ENCODE measurements around the gene FGD5. TPM values are rescaled to one million over a fixed set of nuclear protein-coding genes. Genes with fewer than 3 reads are reported as not detected.

The FGD5 gene
- total and polyA plus RNA-seq, 3 donors from 2014 or later = 14.4 to 17.8 (median 15.6) TPM

DNA sequence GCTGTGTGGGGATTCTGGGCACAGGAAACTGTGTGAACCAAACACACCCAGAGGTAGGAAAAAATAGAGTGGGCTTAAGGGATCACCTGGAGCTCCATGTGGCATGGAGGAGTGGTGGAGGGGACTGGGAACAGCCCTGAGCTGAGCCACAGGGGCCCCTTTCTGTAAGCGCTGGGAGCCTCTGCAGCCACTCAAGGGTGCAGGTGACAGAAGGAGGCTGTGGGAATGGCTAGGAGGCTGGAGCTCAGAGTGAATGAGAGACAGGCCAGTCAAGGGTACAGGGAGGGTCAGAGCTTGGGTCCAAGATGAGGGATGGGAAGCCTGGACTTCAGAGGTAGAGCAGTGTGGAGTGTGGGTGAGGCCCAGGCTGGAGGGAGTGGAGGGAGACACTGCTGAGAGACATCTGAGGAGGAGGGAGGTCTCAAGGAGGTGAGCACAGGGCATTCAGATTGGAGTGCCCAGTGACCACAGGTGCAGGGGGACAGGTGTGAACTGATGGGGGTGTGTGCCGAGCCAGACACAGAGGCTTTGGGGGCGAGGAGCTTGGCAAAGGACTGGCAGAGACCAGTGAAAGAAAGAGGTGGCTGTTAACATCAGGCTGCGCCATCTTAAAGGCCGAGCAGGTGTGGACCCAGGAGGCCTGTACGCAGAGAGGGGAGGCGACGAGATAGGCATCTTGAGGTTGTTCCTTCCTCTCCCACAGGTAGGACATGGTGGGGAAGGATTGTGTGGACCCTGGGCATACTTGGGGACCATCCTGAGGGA is 56.8 kb downstream of the FGD5 start:
- Histone ChIP-seq H3K36me3 (ENCODE audit: low read depth, missing control alignments) (no peaks in the 10 kb centered on the region), H3K27ac (no peak overlapping the region), H3K9me3 (no peaks in the 10 kb centered on the region), H3K27me3 (no peaks in the 10 kb centered on the region), H3K4me3 (no peak overlapping the region), H3K4me1 (no peaks in the 10 kb centered on the region)
- intact Hi-C loops (cut with DNase I; ENCODE audit: low total_unique reads) = no loop called here
- no peak for DNase-seq
- 93 to 95% methylated on average over 8 of the region's 8 CpGs for WGBS, 2 donors
- TF ChIP-seq CTCF (IDR thresholded peaks at IDR 0.05) = no peak
- TF ChIP-seq POLR2A (IDR thresholded peaks at IDR 0.05) = no peak

- Histone ChIP-seq H3K36me3 (ENCODE audit: low read depth, missing control alignments) (no peaks in the 10 kb centered on the region), H3K27me3 (no peaks in the 10 kb centered on the region), H3K4me3 (no peak overlapping the region), H3K9me3 (no peaks in the 10 kb centered on the region), H3K4me1 (no peaks in the 10 kb centered on the region), H3K27ac (no peak overlapping the region)
- no peak for DNase-seq
- TF ChIP-seq POLR2A (IDR thresholded peaks at IDR 0.05) (no peak), CTCF (IDR thresholded peaks at IDR 0.05) (no peak)
- WGBS, 2 donors = 62 to 70% methylated on average over 11 to 12 of the region's 12 CpGs
- intact Hi-C loops (cut with DNase I; ENCODE audit: low total_unique reads) = no loop called here
These were observed 58.2 kb downstream of the FGD5 start for GRCh38 chr3:14876921-14877333.

DNA sequence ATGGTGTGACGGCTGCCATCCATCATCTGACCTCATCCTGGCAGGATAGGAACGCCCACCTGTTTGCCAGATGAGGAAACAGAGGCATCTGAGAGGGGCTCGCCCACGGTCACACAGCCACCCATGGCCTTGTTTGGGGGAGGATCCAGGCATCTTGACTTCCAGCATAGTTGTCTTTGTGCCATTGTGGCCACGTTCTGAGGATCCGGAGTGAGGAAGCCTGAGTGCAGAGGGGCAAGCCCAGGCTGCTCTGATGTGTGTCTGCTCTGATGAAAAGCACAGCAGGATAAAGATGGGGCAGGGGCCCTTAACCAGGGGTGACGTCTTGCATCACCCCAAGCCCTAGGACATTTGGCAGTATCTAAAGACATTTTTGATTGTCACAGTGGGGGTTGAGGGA is 58.7 kb downstream of the FGD5 start:
- no peaks in the 10 kb centered on the region for H3K4me1 ChIP-seq
- TF ChIP-seq CTCF (IDR thresholded peaks at IDR 0.05) = no peak
- no peak for TF ChIP-seq POLR2A (IDR thresholded peaks at IDR 0.05)
- no peak overlapping the region for H3K4me3 ChIP-seq
- H3K27ac ChIP-seq = no peak overlapping the region
- no peak for DNase-seq
- no peaks in the 10 kb centered on the region for H3K27me3 ChIP-seq
- WGBS, 2 donors = 74 to 77% methylated on average over 6 to 7 of the region's 7 CpGs
- no peaks in the 10 kb centered on the region for H3K36me3 ChIP-seq (ENCODE audit: low read depth, missing control alignments)
- no peaks in the 10 kb centered on the region for H3K9me3 ChIP-seq
- intact Hi-C loops (cut with DNase I; ENCODE audit: low total_unique reads) = no loop called here

GRCh38 chr3:14879211-14879874 is 60.6 kb downstream of the FGD5 start:
- Histone ChIP-seq H3K9me3 (no peaks in the 10 kb centered on the region), H3K4me1 (no peaks in the 10 kb centered on the region), H3K27ac (no peak overlapping the region), H3K4me3 (no peak overlapping the region), H3K36me3 (ENCODE audit: low read depth, missing control alignments) (no peaks in the 10 kb centered on the region), H3K27me3 (no peaks in the 10 kb centered on the region)
- no peak for DNase-seq
- TF ChIP-seq CTCF (IDR thresholded peaks at IDR 0.05) = no peak
- TF ChIP-seq POLR2A (IDR thresholded peaks at IDR 0.05) = no peak
- WGBS, 2 donors = 48 to 60% methylated on average over 12 of the region's 12 CpGs
- intact Hi-C loops (cut with DNase I; ENCODE audit: low total_unique reads) = no loop called here
